Measurements from ENCODE around the gene PLPP1. TPM values are rescaled to one million over a fixed set of nuclear protein-coding genes. Genes with fewer than 3 reads are reported as not detected.
"Not testable (repeated sequence)": the region's sequence is repeated elsewhere in the genome, so short reads cannot be mapped to it uniquely, and the experiment has no call there.

Gene PLPP1
- total and polyA plus RNA-seq, 9 donors: 51.5 to 70.8 (median 60.3) TPM

- H3K27me3 ChIP-seq (ENCODE audit: control insufficient read depth, insufficient read depth, low read length): no peaks in the 10 kb centered on the region
- no peak for DNase-seq
- H3K4me1 ChIP-seq (ENCODE audit: control insufficient read depth, insufficient read depth, low read length): no peaks in the 10 kb centered on the region
- no peaks in the 10 kb centered on the region for H3K9me3 ChIP-seq (replicated peaks; ENCODE audit: control insufficient read depth, low read depth, low read length)
- no peak overlapping the region for H3K27ac ChIP-seq (ENCODE audit: low read length)
- no peak overlapping the region for H3K4me3 ChIP-seq (ENCODE audit: low read length)
- no peaks in the 10 kb centered on the region for H3K36me3 ChIP-seq (ENCODE audit: control insufficient read depth, insufficient read depth, low read length)
- WGBS (ENCODE audit: insufficient coverage): 92% methylated on average over 7 of the region's 10 CpGs
These were observed 17.1 kb upstream of the PLPP1 start for GRCh38 chr5:55551904-55552303.

- 94% methylated on average over 3 of the region's 7 CpGs for WGBS (ENCODE audit: insufficient coverage)
- Histone ChIP-seq H3K4me1 (ENCODE audit: control insufficient read depth, insufficient read depth, low read length) (no peaks in the 10 kb centered on the region), H3K9me3 (replicated peaks; ENCODE audit: control insufficient read depth, low read depth, low read length) (no peaks in the 10 kb centered on the region), H3K4me3 (ENCODE audit: low read length) (no peak overlapping the region), H3K36me3 (ENCODE audit: control insufficient read depth, insufficient read depth, low read length) (no peaks in the 10 kb centered on the region), H3K27ac (ENCODE audit: low read length) (no peak overlapping the region), H3K27me3 (ENCODE audit: control insufficient read depth, insufficient read depth, low read length) (no peaks in the 10 kb centered on the region)
- no peak for DNase-seq
These were observed 16.6 kb upstream of the PLPP1 start for GRCh38 chr5:55551358-55551757.

- H3K27me3 ChIP-seq (ENCODE audit: control insufficient read depth, insufficient read depth, low read length): no peaks in the 10 kb centered on the region
- 100% methylated on average over 2 of the region's 2 CpGs for WGBS (ENCODE audit: insufficient coverage)
- DNase-seq: no peak
- H3K36me3 ChIP-seq (ENCODE audit: control insufficient read depth, insufficient read depth, low read length): no peaks in the 10 kb centered on the region
- no peak overlapping the region for H3K27ac ChIP-seq (ENCODE audit: low read length)
- H3K4me1 ChIP-seq (ENCODE audit: control insufficient read depth, insufficient read depth, low read length): no peaks in the 10 kb centered on the region
- no peak overlapping the region for H3K4me3 ChIP-seq (ENCODE audit: low read length)
- H3K9me3 ChIP-seq (replicated peaks; ENCODE audit: control insufficient read depth, low read depth, low read length): no peaks in the 10 kb centered on the region
These were observed 13.0 kb upstream of the PLPP1 start for GRCh38 chr5:55547781-55548180.

GRCh38 chr5:55546947-55547346, 12.2 kb upstream of the PLPP1 start:
- no peaks in the 10 kb centered on the region for H3K27me3 ChIP-seq (ENCODE audit: control insufficient read depth, insufficient read depth, low read length)
- WGBS (ENCODE audit: insufficient coverage): no CpG with 5 or more reads among the region's 2 CpGs
- H3K36me3 ChIP-seq (ENCODE audit: control insufficient read depth, insufficient read depth, low read length): no peaks in the 10 kb centered on the region
- H3K9me3 ChIP-seq (replicated peaks; ENCODE audit: control insufficient read depth, low read depth, low read length): no peaks in the 10 kb centered on the region
- no peak overlapping the region for H3K4me3 ChIP-seq (ENCODE audit: low read length)
- no peaks in the 10 kb centered on the region for H3K4me1 ChIP-seq (ENCODE audit: control insufficient read depth, insufficient read depth, low read length)
- DNase-seq: no peak
- no peak overlapping the region for H3K27ac ChIP-seq (ENCODE audit: low read length)

- DNase-seq: no peak
- no peaks in the 10 kb centered on the region for H3K27me3 ChIP-seq (ENCODE audit: control insufficient read depth, insufficient read depth, low read length)
- no peaks in the 10 kb centered on the region for H3K4me1 ChIP-seq (ENCODE audit: control insufficient read depth, insufficient read depth, low read length)
- no peaks in the 10 kb centered on the region for H3K9me3 ChIP-seq (replicated peaks; ENCODE audit: control insufficient read depth, low read depth, low read length)
- 89% methylated on average over 1 of the region's 2 CpGs for WGBS (ENCODE audit: insufficient coverage)
- H3K36me3 ChIP-seq (ENCODE audit: control insufficient read depth, insufficient read depth, low read length): no peaks in the 10 kb centered on the region
- no peak overlapping the region for H3K4me3 ChIP-seq (ENCODE audit: low read length)
- no peak overlapping the region for H3K27ac ChIP-seq (ENCODE audit: low read length)
These were observed 9.6 kb upstream of the PLPP1 start for GRCh38 chr5:55544341-55544740.

- H3K27ac ChIP-seq (ENCODE audit: low read length): no peak overlapping the region
- no CpG with 5 or more reads among the region's 1 CpG for whole genome bisulfite sequencing (ENCODE audit: insufficient coverage)
- DNase-seq: no peak
- H3K4me1 ChIP-seq (ENCODE audit: control insufficient read depth, insufficient read depth, low read length): no peaks in the 10 kb centered on the region
- H3K36me3 ChIP-seq (ENCODE audit: control insufficient read depth, insufficient read depth, low read length): no peaks in the 10 kb centered on the region
- H3K9me3 ChIP-seq (replicated peaks; ENCODE audit: control insufficient read depth, low read depth, low read length): no peaks in the 10 kb centered on the region
- no peaks in the 10 kb centered on the region for H3K27me3 ChIP-seq (ENCODE audit: control insufficient read depth, insufficient read depth, low read length)
- no peak overlapping the region for H3K4me3 ChIP-seq (ENCODE audit: low read length)
These were observed 6.4 kb upstream of the PLPP1 start for GRCh38 chr5:55541056-55541635.

- no CpG with 5 or more reads among the region's 2 CpGs for WGBS (ENCODE audit: insufficient coverage)
- H3K9me3 ChIP-seq (replicated peaks; ENCODE audit: control insufficient read depth, low read depth, low read length): no peaks in the 10 kb centered on the region
- no peaks in the 10 kb centered on the region for H3K4me1 ChIP-seq (ENCODE audit: control insufficient read depth, insufficient read depth, low read length)
- no peak overlapping the region for H3K27ac ChIP-seq (ENCODE audit: low read length)
- H3K36me3 ChIP-seq (ENCODE audit: control insufficient read depth, insufficient read depth, low read length): no peaks in the 10 kb centered on the region
- no peak overlapping the region for H3K4me3 ChIP-seq (ENCODE audit: low read length)
- no peak for DNase-seq
- H3K27me3 ChIP-seq (ENCODE audit: control insufficient read depth, insufficient read depth, low read length): no peaks in the 10 kb centered on the region
These were observed 5.8 kb upstream of the PLPP1 start for GRCh38 chr5:55540525-55540924.

GRCh38 chr5:55540024-55540423, 5.3 kb upstream of the PLPP1 start:
- Histone ChIP-seq H3K36me3 (ENCODE audit: control insufficient read depth, insufficient read depth, low read length) (no peaks in the 10 kb centered on the region), H3K4me3 (ENCODE audit: low read length) (no peak overlapping the region), H3K27me3 (ENCODE audit: control insufficient read depth, insufficient read depth, low read length) (no peaks in the 10 kb centered on the region), H3K27ac (ENCODE audit: low read length) (no peak overlapping the region), H3K4me1 (ENCODE audit: control insufficient read depth, insufficient read depth, low read length) (peaks cover 4% of the 10 kb centered on the region), H3K9me3 (replicated peaks; ENCODE audit: control insufficient read depth, low read depth, low read length) (no peaks in the 10 kb centered on the region)
- DNase-seq: no peak
- no CpG with 5 or more reads among the region's 1 CpG for WGBS (ENCODE audit: insufficient coverage)

GRCh38 chr5:55538661-55539060, 3.9 kb upstream of the PLPP1 start:
- peaks cover 4% of the 10 kb centered on the region for H3K4me1 ChIP-seq (ENCODE audit: control insufficient read depth, insufficient read depth, low read length)
- DNase-seq: peak; percentile 71
- H3K9me3 ChIP-seq (replicated peaks; ENCODE audit: control insufficient read depth, low read depth, low read length): no peaks in the 10 kb centered on the region
- no peak overlapping the region for H3K4me3 ChIP-seq (ENCODE audit: low read length)
- WGBS (ENCODE audit: insufficient coverage): no CpG with 5 or more reads among the region's 2 CpGs
- H3K27ac ChIP-seq (ENCODE audit: low read length): peak overlapping the region; percentile 66
- H3K27me3 ChIP-seq (ENCODE audit: control insufficient read depth, insufficient read depth, low read length): no peaks in the 10 kb centered on the region
- H3K36me3 ChIP-seq (ENCODE audit: control insufficient read depth, insufficient read depth, low read length): no peaks in the 10 kb centered on the region

- WGBS (ENCODE audit: insufficient coverage): 92% methylated on average over 5 of the region's 8 CpGs
- not testable (repeated sequence) for H3K4me3 ChIP-seq (ENCODE audit: low read length); H3K27ac ChIP-seq (ENCODE audit: low read length); H3K27me3 ChIP-seq (ENCODE audit: control insufficient read depth, insufficient read depth, low read length); H3K36me3 ChIP-seq (ENCODE audit: control insufficient read depth, insufficient read depth, low read length); DNase-seq; H3K9me3 ChIP-seq (replicated peaks; ENCODE audit: control insufficient read depth, low read depth, low read length)
- H3K4me1 ChIP-seq (ENCODE audit: control insufficient read depth, insufficient read depth, low read length): peaks cover 11% of the 10 kb centered on the region
These were observed 2.6 kb upstream of the PLPP1 start for GRCh38 chr5:55537315-55537714.
